Activated CD8-positive, alpha-beta memory T cell treated with anti-CD3 and anti-CD28 coated beads, Interleukin-2, amount 50 U/mL, for 48 hours (primary cell): Measurements from ENCODE around the gene CAPN7.

Experiments
- DNase-seq: peaks from one replicate; pipeline ENCODE4 v3.0.0-alpha.2; 2020

The CAPN7 gene

GRCh38 chr3:15279205-15279604 lies 73.2 kb downstream of the CAPN7 start:
- no peak for DNase-seq

- DNase-seq = no peak
Observed at GRCh38 chr3:15279671-15280402, 73.8 kb downstream of the CAPN7 start.

GRCh38 chr3:15280853-15281532 lies 74.9 kb downstream of the CAPN7 start:
- no peak for DNase-seq

- no peak for DNase-seq
Observed at GRCh38 chr3:15281817-15282216, 75.8 kb downstream of the CAPN7 start.

- DNase-seq = no peak
Observed at GRCh38 chr3:15283702-15284101, 77.7 kb downstream of the CAPN7 start.

GRCh38 chr3:15284121-15284889 lies 78.3 kb downstream of the CAPN7 start:
- DNase-seq = no peak

- no peak for DNase-seq
Observed at GRCh38 chr3:15286022-15286421, 80.0 kb downstream of the CAPN7 start.

GRCh38 chr3:15287565-15288330 lies 81.7 kb downstream of the CAPN7 start:
- no peak for DNase-seq

GRCh38 chr3:15288331-15289035 lies 82.4 kb downstream of the CAPN7 start:
- no peak for DNase-seq

- no peak for DNase-seq
Observed at GRCh38 chr3:15289661-15290060, 83.6 kb downstream of the CAPN7 start.

- no peak for DNase-seq
Observed at GRCh38 chr3:15290736-15291135, 84.7 kb downstream of the CAPN7 start.

GRCh38 chr3:15291589-15292541 lies 85.8 kb downstream of the CAPN7 start:
- DNase-seq = peak; percentile 77

- no peak for DNase-seq
Observed at GRCh38 chr3:15292765-15293522, 86.9 kb downstream of the CAPN7 start.

- no peak for DNase-seq
Observed at GRCh38 chr3:15294929-15295328, 88.9 kb downstream of the CAPN7 start.

- DNase-seq = no peak
Observed at GRCh38 chr3:15295506-15295905, 89.5 kb downstream of the CAPN7 start.

GRCh38 chr3:15297608-15298350 lies 91.7 kb downstream of the CAPN7 start:
- DNase-seq = no peak

GRCh38 chr3:15298504-15298903 lies 92.5 kb downstream of the CAPN7 start:
- DNase-seq = no peak

- no peak for DNase-seq
Observed at GRCh38 chr3:15299036-15299435, 93.0 kb downstream of the CAPN7 start.

- no peak for DNase-seq
Observed at GRCh38 chr3:15300323-15301078, 94.5 kb downstream of the CAPN7 start.
